Activated naive CD8-positive, alpha-beta T cell treated with anti-CD3 and anti-CD28 coated beads for 36 hours (primary cell): ENCODE results near the gene GYPB. TPM values are rescaled to one million over a fixed set of nuclear protein-coding genes. Genes with fewer than 3 reads are reported as not detected.
"Not testable (repeated sequence)": the region's sequence is repeated elsewhere in the genome, so short reads cannot be mapped to it uniquely, and the experiment has no call there.

Source experiments
- DNase-seq: peaks from one replicate; pipeline ENCODE4 v3.0.0; 2021
- H3K27ac Mint-ChIP-seq: one replicate; pipeline ENCODE4 v1.8.0; 2022; ENCODE audit warnings: mild to moderate bottlenecking, moderate library complexity, mixed read lengths
- H3K27me3 Mint-ChIP-seq: one replicate; pipeline ENCODE4 v1.8.0; 2022; ENCODE audit warnings: mild to moderate bottlenecking, mixed read lengths
- H3K36me3 Mint-ChIP-seq: one replicate; pipeline ENCODE4 v1.8.0; 2021; ENCODE audit warnings: mild to moderate bottlenecking, mixed read lengths
- H3K4me1 Mint-ChIP-seq: one replicate; pipeline ENCODE4 v1.8.0; 2021; ENCODE audit warnings: mixed read lengths
- H3K4me3 Mint-ChIP-seq: one replicate; pipeline ENCODE4 v1.8.0; 2022; ENCODE audit warnings: mild to moderate bottlenecking, moderate library complexity, mixed read lengths
- H3K9me3 Mint-ChIP-seq: one replicate; pipeline ENCODE4 v1.8.0; 2022; ENCODE audit warnings: mixed read lengths
- total RNA-seq, 2 experiments: library from RNA; stranded (reverse); gene quantifications; one replicate each; pipeline ENCODE4 v1.2.3, GENCODE V29; 2021

GYPB gene
- total RNA-seq, result not detected

- H3K9me3 Mint-ChIP-seq, result not testable (repeated sequence)
Observed at GRCh38 chr4:144019277-144019676, at the start of gene GYPB. Gene GYPB, minus strand, starts transcription at chr4:144019380. Its CDS starts 93 bp downstream, at chr4:144019287.

GRCh38 chr4:144061556-144061955 lies 42.4 kb upstream of the GYPB start:
- not testable (repeated sequence) for DNase-seq, H3K27me3 Mint-ChIP-seq, H3K27ac Mint-ChIP-seq, H3K9me3 Mint-ChIP-seq, H3K36me3 Mint-ChIP-seq, H3K4me1 Mint-ChIP-seq, H3K4me3 Mint-ChIP-seq

More at GRCh38 chr4:144019277-144019676, at the start of gene GYPB:
- H3K4me1 Mint-ChIP-seq, H3K27me3 Mint-ChIP-seq, H3K27ac Mint-ChIP-seq, H3K4me3 Mint-ChIP-seq, H3K36me3 Mint-ChIP-seq, DNase-seq: not testable (repeated sequence)

GRCh38 chr4:144060234-144060859 lies 41.2 kb upstream of the GYPB start:
- not testable (repeated sequence) for H3K4me1 Mint-ChIP-seq, DNase-seq, H3K27me3 Mint-ChIP-seq, H3K36me3 Mint-ChIP-seq, H3K27ac Mint-ChIP-seq, H3K9me3 Mint-ChIP-seq, H3K4me3 Mint-ChIP-seq

GRCh38 chr4:144056800-144057199 lies 37.6 kb upstream of the GYPB start:
- DNase-seq, result no peak
- no peaks in the 10 kb centered on the region for H3K4me1 Mint-ChIP-seq
- no peaks in the 10 kb centered on the region for H3K36me3 Mint-ChIP-seq
- peaks cover 6% of the 10 kb centered on the region for H3K27me3 Mint-ChIP-seq
- H3K9me3 Mint-ChIP-seq, result peaks cover 6% of the 10 kb centered on the region
- H3K27ac Mint-ChIP-seq, result no peak overlapping the region
- H3K4me3 Mint-ChIP-seq, result no peak overlapping the region

GRCh38 chr4:144055336-144055735 lies 36.2 kb upstream of the GYPB start:
- not testable (repeated sequence) for H3K4me3 Mint-ChIP-seq, H3K9me3 Mint-ChIP-seq, H3K27me3 Mint-ChIP-seq, H3K4me1 Mint-ChIP-seq, DNase-seq, H3K36me3 Mint-ChIP-seq, H3K27ac Mint-ChIP-seq

GRCh38 chr4:144051494-144051893 lies 32.3 kb upstream of the GYPB start:
- H3K36me3 Mint-ChIP-seq, H3K4me1 Mint-ChIP-seq, DNase-seq, H3K4me3 Mint-ChIP-seq, H3K27ac Mint-ChIP-seq, H3K9me3 Mint-ChIP-seq, H3K27me3 Mint-ChIP-seq: not testable (repeated sequence)

GRCh38 chr4:144050631-144051030 lies 31.5 kb upstream of the GYPB start:
- not testable (repeated sequence) for DNase-seq, H3K9me3 Mint-ChIP-seq, H3K27ac Mint-ChIP-seq, H3K27me3 Mint-ChIP-seq, H3K4me3 Mint-ChIP-seq, H3K4me1 Mint-ChIP-seq, H3K36me3 Mint-ChIP-seq

GRCh38 chr4:144049495-144050424 lies 30.6 kb upstream of the GYPB start:
- H3K36me3 Mint-ChIP-seq, H3K27ac Mint-ChIP-seq, H3K27me3 Mint-ChIP-seq, DNase-seq, H3K4me3 Mint-ChIP-seq, H3K9me3 Mint-ChIP-seq, H3K4me1 Mint-ChIP-seq: not testable (repeated sequence)

GRCh38 chr4:144044936-144045335 lies 25.8 kb upstream of the GYPB start:
- H3K36me3 Mint-ChIP-seq, H3K27me3 Mint-ChIP-seq, H3K27ac Mint-ChIP-seq, H3K4me1 Mint-ChIP-seq, H3K9me3 Mint-ChIP-seq, DNase-seq, H3K4me3 Mint-ChIP-seq: not testable (repeated sequence)

- DNase-seq, H3K27ac Mint-ChIP-seq, H3K9me3 Mint-ChIP-seq, H3K27me3 Mint-ChIP-seq, H3K4me3 Mint-ChIP-seq, H3K36me3 Mint-ChIP-seq, H3K4me1 Mint-ChIP-seq: not testable (repeated sequence)
Observed at GRCh38 chr4:144032580-144032979, 13.4 kb upstream of the GYPB start.

- H3K27ac Mint-ChIP-seq, DNase-seq, H3K27me3 Mint-ChIP-seq, H3K4me1 Mint-ChIP-seq, H3K4me3 Mint-ChIP-seq, H3K9me3 Mint-ChIP-seq, H3K36me3 Mint-ChIP-seq: not testable (repeated sequence)
Observed at GRCh38 chr4:144031875-144032274, 12.7 kb upstream of the GYPB start.

GRCh38 chr4:144031369-144031768 lies 12.2 kb upstream of the GYPB start:
- H3K4me3 Mint-ChIP-seq, H3K27me3 Mint-ChIP-seq, H3K9me3 Mint-ChIP-seq: not testable (repeated sequence)

GRCh38 chr4:144030708-144031107 lies 11.5 kb upstream of the GYPB start:
- H3K4me1 Mint-ChIP-seq, H3K4me3 Mint-ChIP-seq, H3K36me3 Mint-ChIP-seq, H3K27me3 Mint-ChIP-seq, H3K9me3 Mint-ChIP-seq, DNase-seq, H3K27ac Mint-ChIP-seq: not testable (repeated sequence)

More at GRCh38 chr4:144031369-144031768, 12.2 kb upstream of the GYPB start:
- DNase-seq, H3K4me1 Mint-ChIP-seq, H3K36me3 Mint-ChIP-seq, H3K27ac Mint-ChIP-seq: not testable (repeated sequence)

GRCh38 chr4:144026682-144027081 lies 7.5 kb upstream of the GYPB start:
- not testable (repeated sequence) for H3K4me1 Mint-ChIP-seq, H3K4me3 Mint-ChIP-seq, DNase-seq, H3K27me3 Mint-ChIP-seq, H3K27ac Mint-ChIP-seq, H3K9me3 Mint-ChIP-seq, H3K36me3 Mint-ChIP-seq

- not testable (repeated sequence) for DNase-seq
Observed at GRCh38 chr4:144024399-144025053, 5.3 kb upstream of the GYPB start.

More at GRCh38 chr4:144024399-144025053, 5.3 kb upstream of the GYPB start:
- H3K4me1 Mint-ChIP-seq, H3K4me3 Mint-ChIP-seq, H3K27me3 Mint-ChIP-seq, H3K9me3 Mint-ChIP-seq, H3K27ac Mint-ChIP-seq, H3K36me3 Mint-ChIP-seq: not testable (repeated sequence)
